Islet of Langerhans (tissue), 1 donor: ENCODE results near the gene GRK4.
"Not testable (repeated sequence)": the region's sequence is repeated elsewhere in the genome, so short reads cannot be mapped to it uniquely, and the experiment has no call there.

Experiments used
- FAIRE-seq: peaks from one replicate; lab custom pipeline; 2011; peaks lifted over from hg19 to GRCh38; lab: Jason Lieb, UNC

GRK4 gene

DNA sequence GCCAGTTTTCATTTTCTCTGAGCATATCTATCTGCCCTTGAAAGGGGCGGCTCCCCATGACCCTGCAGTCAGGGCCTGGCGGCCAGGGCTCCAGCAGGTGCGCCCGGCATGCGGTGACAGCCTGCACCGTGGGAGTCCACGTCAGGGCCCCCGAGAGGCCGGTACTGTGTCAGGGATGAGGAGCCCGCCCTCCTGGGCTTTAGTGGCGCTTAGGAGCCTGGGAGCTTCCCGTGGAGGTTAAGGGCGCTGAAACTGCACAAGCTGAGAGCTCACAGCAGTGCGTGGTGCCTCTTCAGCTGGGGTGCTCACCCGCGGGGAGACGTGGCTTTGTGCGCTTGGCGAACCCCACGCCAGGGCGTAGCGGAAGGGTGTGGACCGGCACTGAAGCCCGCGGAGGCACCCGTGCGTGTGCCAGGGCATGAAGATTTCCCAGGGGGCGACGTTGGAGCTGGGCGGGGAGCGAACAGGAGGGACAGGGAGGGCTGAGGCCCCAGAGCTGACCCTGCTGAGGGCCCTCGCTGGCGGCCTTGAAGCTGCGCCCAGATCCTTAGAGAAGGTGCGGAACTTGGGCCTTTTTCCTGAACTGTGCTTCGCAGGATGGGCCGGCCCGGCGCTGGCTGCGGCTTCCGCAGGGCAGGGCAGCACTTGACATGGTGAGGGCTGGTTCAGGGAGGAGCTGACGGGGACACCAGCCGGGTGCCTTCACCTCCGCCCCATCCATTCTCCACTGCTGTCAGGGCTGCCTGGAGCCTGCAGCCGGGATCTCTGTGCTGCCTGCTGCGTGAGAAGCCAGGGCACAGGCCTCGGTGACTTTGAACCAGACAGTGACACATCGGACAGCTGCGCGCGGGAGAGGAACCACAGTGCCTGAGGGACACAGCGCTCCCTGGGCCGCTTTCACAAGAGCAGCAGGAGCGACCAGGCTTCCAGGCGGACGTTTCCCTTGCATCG lies 78.1 kb downstream of the GRK4 start:
- FAIRE-seq: no peak

DNA sequence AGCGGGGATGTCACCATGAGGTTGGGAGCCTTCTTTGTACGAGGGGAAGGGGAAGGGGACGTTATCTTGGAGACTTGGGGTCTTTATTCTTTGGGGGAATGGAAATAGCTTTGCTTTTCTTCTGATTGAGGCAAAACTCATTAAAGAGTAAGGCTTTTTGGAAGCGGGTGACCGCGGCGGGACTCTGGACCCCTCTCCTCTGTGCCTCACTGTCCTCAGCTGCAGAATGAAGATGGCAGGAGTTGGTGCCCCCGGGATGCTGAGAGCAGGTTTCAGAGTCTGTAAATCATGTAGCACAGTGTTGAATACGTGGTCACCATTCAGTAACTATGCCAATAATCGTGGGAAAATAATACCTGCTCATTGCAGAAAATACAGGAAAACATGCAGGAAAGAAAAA lies 78.9 kb downstream of the GRK4 start:
- no peak for FAIRE-seq

DNA sequence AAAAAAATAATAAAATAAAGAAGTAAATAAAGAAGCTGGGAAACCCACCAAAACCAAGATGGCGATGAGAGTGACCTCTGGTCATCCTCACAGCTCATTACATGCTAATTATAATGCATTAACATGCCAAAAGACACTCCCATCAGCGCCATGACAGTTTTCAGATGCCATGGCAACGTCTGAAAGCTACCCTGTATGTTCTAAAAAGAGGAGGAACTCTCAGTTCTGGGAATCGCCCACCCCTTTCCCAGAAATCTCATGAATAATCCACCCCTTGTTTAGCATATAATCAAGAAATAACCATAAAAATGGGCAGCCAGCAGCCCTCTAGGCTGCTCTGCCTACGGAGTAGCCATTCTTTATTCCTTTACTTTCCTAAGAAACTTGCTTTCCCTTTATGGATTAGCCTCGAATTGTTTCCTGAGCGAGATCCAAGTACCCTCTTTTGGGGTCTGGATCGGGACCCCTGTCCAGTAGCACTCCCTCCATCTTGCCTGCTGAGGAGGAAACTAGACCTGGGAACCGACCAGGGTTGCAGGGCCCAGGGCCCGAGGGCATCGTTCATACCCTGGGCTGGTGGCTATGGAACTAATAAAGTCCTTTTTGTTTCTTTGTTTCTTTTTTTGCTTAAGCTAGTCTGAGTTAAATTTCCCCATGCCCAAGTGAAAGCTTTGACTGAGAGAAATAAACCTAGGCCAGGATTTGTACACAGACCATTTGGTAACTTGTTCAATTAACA lies 80.1 kb downstream of the GRK4 start:
- FAIRE-seq: no peak

DNA sequence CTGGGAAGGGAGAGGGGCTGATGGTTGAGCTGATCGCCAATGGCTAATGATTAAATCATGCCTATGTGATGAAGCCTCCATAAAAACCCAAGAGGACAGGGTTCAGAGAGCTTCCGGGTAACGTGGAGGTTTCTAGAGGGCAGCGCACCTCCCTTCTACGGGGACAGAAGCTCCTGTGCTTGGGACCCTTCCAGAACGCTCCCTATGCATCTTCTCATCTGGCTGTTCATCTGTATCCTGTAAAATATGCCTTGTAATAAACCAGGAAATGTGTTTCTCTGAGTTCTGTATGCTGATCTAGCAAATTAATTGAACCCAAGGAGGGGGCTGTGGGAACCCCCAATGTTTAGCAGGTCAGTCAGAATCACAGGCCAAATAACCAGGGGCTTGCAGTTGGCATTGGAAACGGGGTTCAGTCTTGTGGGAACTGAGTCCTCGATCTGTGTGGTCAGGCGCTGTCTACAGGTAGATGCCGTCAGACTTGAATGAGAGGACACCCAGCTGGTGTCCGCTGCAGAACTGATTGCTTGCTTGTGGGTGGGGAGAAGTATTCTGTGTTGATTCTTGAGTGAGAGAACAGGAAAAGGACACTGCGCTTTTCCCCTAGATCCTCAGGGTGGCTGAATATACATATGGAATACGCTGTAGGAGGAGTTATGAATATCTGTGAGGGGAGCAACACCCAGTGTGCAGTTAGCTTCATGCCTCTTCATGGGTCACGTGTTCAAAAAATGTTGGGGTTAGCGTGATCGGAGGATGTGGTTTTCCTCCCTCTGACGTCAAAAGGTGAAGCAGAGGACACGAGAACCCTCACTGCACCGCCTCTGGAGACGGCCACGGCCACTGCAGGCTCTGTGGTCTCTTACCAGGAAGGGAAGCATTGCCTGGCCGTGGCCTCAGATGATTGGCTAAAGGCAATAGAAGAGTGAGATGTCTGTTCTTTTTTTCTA lies 81.8 kb downstream of the GRK4 start:
- no peak for FAIRE-seq

DNA sequence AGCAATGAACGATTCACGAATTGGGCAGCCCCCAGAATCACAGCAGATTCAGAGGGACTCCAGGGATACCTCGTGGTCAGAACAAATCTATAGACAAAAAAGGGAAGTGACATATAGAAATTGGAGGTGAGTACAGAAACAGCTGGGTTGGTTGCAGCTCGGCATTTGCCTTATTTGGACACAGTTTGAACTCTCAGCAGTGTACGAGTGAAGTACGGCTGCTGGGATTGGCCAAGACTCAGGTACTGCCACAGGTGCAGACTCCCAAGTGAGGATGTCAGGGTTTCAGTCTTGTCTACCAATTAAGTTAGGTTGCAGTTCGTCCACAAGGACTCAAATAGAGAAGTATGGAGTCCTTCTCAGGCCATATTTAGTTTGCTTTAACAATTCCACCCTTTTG lies 82.8 kb downstream of the GRK4 start:
- no peak for FAIRE-seq

DNA sequence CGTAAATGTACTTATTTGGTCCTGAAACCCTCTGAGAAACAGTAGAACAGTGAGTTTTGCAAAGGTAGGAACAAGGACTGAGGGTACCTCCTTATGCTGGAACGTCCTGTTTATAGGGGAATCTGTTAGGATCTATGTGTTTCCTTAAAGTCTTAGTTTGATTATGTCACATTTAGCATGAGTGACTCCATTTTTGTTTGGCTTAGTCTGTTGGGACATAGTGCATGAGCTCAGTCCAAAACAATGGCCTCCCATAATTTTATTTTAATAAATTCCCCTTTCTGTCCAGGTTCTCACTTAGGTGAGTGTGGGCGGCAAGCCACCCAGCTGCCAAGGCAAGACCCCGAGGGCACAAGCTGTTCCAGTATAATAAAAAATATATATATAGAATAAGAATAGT lies 83.3 kb downstream of the GRK4 start:
- FAIRE-seq: no peak

DNA sequence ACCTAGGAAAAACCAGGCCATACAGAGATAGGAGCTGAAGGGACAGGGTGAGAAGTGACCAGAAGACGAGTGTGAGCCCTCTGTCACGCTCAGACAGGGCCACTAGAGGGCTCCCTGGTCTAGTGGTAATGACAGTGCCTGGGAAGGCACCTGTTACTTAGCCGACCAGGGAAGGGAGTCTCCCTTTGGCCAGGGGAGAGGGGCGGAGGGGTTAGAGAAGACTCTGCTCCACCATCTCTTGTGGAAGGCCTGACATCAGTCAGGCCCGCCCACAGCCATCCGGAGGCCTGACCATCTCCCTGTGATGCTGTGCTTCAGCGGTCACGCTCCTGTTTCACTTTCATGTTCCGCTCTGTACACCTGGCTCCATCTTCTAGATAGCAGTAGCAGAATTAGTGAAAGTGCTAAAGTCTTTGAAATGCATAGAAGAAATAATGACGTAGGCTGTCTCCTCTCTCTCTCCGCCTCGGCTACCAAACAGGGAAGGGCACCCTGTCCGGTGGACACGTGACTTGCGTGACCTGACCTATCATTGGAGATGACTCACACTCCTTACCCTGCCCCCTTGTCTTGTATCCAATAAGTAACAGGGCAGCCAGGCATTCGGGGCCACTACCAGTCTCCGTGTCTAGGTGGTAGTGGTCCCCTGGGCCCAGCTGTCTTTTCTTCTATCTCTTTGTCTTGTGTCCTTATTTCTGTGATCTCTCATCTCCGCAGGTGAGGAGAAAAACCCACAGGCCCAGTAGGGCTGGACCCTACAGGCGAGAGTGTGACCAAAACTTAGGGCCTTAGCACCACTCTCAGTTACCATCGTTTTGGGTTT lies 84.3 kb downstream of the GRK4 start:
- peak; percentile 91 for FAIRE-seq

DNA sequence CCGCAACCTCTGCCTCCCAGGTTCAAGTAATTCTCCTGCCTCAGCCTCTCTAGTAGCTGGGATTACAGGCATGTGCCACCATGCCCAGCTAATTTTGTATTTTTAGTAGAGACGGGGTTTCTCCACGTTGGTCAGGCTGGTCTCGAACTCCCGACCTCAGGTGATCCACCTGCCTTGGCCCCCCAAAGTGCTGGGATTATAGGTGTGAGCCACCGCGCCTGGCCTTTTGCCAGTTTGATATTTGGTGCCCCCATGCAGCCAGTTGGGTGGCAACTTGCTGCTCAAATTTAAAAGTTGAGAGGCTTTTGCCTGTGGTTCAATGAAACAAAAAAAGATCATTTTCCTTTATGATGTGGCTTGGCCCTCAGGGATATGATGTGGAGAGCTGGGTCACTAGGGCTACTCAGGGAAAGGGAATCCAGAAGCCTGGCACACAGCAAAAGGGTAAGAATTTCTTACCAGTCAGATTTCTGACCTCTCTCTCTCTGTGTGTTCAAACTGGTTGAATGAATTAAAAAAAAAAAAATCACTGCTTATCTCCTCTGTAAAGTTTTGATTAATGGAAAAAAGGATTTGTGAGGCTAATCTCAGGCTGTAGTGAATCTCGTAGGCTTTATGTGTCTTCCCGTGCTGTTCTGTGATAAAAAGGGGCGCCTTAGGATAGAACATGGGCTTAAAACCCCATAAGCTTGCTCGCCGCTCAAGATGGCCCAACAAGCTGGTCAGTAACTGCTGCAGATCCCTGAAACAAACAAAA lies 87.9 kb downstream of the GRK4 start:
- FAIRE-seq: not testable (repeated sequence)

DNA sequence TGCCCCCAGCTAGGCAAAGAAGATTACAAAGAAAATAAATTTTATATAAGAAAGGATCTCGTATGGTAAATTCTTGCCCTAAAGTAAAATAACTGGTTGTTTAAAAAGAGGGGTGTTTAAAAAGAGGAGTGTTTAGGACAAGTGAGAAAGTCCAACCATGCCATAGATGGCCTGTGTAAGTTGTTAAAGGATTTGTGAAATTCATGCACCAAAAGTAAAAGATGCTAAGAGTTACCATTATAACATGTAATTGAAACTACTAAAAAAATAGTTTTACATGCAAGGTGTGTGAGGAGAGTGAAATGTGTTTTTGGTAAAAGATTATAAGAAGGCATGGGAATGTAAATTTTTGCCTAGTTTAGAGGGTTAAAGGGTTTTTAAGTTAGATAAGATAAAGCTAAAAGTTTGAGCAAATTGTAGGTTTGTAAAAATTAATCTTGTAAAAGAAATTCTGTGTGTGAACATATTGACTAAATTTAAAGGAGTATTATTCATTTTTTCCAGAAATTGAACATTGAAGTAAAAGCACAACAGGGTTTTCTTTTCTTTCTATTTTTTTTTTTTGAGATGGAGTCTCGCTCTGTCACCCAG lies 90.9 kb downstream of the GRK4 start:
- no peak for FAIRE-seq

DNA sequence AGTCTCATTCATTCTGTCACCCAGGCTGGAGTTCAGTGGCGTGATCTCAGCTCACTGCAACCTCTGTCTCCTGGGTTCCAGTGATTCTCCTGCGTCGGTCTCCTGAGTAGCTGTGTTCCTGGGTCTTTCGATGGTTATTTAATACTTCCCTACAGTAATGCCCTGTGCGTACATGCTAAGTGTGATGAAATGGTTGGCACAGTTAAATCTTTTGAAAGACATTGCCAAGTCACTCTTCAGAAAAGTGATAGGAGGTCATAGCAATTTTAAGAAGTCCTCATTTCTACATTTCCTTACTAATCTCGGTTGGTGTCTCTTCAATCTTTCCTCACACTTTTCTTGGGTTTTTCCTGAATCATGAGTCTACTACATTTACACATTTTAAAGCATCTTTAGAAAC lies 96.6 kb downstream of the GRK4 start:
- FAIRE-seq: no peak

DNA sequence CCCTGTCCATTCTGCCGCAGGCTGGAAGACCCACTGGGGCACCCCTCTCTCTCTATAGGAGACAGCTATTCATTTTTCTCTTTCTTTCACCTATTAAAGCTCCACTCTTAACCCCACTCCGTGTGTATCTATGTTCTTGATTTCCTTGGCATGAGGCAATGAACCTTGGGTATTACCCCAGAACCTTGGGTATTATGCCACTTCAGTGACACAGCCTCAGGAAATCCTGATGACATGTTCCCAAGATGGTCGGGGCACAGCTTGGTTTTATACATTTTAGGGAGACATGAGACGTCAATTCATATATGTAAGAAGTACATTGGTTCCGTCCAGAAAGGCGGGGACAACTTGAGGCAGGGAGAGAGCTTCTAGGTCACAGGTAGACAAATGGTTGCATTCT lies 97.6 kb downstream of the GRK4 start:
- FAIRE-seq: no peak

DNA sequence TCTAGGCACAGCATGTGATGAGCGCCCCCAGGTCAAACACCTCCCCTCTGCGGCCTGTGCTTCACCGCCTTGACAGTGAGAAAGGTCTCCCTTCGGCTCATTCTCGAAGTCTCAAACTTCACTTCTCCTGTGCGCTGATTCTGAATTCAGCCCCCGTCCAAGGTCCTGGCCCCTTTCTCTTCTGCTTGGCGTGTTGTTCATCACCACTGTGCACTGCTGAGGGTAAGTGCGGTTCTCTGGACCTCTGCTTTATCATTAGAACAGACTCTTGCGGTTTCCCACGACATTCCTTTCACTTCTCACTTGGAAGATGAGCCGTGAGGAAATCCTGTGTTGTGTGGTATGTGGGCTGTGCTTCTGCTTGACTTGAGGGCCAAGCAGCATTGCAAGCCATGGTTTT lies 99.1 kb downstream of the GRK4 start:
- FAIRE-seq: no peak

DNA sequence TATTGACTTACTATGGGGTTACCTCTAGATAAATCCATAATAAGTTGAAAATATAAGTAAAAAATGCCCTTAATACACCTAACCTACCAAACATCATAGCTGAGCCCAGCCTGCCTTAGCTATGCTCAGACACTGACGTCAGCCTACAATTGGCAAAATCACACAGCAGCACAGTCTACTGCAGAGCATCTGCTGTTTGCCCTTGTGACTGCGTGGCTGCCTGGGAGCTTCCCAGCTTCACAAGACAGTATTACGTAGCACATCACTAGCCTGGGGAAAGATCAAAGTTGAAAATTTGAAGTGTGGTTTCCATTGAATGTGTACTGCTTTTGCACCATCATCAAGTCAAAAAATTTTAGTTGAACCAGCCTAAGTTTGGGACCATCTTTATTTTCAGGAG lies 102.2 kb downstream of the GRK4 start:
- FAIRE-seq: no peak

DNA sequence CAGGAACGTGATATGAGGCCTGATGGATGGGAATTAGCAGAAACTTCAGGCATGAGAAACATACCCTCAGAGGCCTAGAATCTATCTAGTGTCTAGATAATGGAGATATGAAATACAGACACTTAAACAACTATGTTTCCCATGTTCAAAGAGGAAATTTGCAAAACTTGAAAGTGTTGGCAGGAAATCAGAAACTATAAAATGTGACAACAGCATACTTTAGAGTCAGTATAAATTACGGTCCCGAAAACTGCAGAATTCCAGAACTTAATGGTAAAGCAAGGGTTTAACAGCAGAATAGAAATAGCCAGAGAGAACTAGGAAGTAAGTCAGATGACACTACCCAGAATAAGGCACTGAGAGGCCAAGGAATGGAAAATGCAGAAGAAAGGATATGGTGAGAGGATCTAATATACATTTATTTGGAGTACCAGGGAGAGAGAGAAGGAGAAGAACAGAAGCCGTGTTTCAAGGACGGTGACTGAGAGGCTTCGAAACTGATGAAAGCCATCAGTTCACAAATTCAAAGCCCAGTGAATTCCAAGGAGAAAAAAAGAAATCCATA lies 103.5 kb downstream of the GRK4 start:
- no peak for FAIRE-seq

DNA sequence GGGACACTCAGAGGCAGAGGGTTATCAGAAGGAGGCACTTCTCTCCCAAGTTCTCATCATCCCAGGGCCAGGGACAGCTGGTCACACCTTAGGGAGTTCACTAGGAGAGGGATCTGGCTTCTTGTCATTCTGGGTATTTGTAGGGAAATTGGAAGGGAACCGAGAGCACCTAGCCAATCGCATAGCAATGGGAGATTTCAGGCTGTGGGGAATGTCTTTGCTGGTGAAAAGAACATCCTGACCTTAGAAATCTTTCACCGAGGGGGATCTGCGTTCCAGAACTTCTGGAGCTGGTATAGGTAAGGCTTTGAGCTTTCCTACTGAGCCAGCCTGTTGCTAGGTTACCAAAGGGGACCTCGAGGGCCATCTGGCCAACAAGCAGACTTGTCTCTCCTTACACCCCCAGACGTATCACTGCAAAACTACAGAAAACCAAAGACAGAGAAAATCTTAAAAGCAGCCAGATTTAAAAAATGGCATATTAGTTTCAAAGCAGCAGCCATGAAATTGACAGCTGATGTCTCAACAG lies 104.2 kb downstream of the GRK4 start:
- FAIRE-seq: no peak

DNA sequence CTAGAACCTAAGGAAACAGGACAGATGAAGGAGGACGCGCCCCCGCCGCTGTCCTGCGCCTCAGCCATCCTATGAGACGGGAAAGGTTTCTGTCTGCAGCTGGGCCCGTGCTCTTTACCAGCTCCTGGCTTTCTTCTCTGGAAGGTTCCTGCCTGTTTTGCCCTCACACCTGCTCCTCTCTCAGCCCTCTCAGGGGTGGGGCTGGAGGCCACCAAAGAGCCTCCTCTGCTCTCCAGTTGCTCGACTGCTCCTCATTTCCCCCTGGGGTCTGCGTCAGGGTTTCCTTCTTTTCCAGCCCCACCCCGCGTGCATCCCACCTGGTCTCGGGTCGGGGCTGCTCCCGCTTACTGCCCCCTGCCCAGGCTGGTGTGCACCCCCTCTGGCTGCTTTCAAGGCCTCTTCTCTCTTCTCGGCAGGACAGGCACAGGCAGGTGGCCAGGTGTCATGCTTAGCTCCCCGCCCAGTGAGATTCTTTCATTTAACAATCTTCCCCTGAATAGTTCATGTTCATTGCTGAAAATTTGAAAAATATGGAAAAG lies 106.4 kb downstream of the GRK4 start:
- no peak for FAIRE-seq

DNA sequence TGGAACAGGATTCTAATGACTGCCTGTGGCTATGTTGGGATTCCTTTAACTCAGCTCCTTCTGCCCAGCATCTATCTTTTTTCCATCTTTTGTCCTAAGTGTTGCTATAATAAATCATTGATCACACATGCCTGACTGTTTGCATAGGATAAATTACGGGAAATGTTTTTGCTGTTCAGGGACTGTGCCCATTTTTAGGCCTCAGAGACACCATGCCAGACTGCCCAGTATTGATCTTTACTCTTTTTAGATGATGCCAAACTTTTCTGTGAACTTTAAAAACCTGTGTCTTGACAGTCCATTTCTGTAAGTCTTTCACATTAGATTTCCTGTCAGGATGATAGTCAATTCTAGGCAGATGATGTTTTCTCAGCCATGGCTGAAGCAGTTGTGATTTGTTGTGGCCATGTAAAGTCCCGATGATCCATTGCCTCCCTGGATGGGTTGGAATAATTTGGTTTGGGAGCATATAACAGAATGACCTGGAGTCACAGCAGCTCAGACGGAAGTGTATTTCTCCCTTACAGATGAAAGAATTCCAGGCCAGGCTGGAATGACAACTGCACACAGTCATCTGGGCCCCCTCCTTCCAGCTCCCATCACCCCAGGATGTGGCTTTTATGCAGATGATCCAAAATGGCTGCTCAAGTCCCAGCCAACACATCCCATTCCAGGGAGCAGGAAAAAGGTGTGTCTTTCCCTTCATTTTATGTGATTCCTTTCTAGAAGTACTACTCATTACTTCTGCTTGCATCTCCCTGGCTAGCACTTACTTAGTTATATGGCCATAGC lies 107.5 kb downstream of the GRK4 start:
- no peak for FAIRE-seq

DNA sequence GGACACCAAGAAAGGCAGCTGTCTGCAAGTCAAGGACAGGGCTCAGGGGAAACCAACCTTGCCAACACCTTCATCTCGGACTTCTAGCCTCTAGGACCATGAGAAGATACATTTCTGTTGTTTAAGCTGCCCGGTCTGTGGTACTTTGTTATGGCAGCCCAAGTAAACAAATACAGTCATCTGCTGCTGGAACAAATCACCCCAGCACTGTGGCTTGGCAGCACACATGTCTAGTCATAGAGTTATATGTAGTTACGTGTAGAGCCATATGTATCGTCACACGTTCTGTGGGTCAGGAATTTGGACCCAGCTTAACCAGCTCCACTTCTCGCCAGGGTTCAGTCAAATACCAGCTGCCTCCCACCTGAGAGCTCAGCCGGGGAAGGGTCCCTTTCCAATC lies 108.4 kb downstream of the GRK4 start:
- no peak for FAIRE-seq
